DND-41 (cell line): ENCODE measurements around the gene GOLPH3.

Experiments used
- ATAC-seq: fragments of 200-7000 bp; cut with Tn5 transposase; 3 replicates; pipeline ENCODE4 v1.9.1; 2021; ENCODE audit warnings: low read depth; ENCODE audit not compliant: insufficient read depth
- DNase-seq: peaks from one replicate; pipeline ENCODE4 v3.0.0-alpha.2; 2020
- H2AFZ ChIP-seq: 2 replicates; pipeline ENCODE4 v1.6.0; 2012; ENCODE audit warnings: low read depth, low read length
- H3K27ac ChIP-seq: 2 replicates; pipeline ENCODE4 v1.5.1; 2012; ENCODE audit warnings: low read length, inconsistent platforms
- H3K27me3 ChIP-seq: fragments of 200-600 bp; sonication (generic); 2 replicates; pipeline ENCODE4 v1.6.0; 2012; ENCODE audit warnings: low read length, mild to moderate bottlenecking, inconsistent platforms; ENCODE audit not compliant: insufficient read depth, poor library complexity
- H3K36me3 ChIP-seq: 2 replicates; pipeline ENCODE4 v1.5.1; 2012; ENCODE audit warnings: low read length, inconsistent platforms; ENCODE audit not compliant: insufficient read depth
- H3K4me1 ChIP-seq: 2 replicates; pipeline ENCODE4 v1.5.1; 2012; ENCODE audit warnings: mild to moderate bottlenecking, low read length; ENCODE audit not compliant: insufficient read depth
- H3K4me2 ChIP-seq: 2 replicates; pipeline ENCODE4 v1.6.0; 2012; ENCODE audit warnings: mild to moderate bottlenecking, moderate library complexity, low read length, inconsistent platforms; ENCODE audit not compliant: insufficient read depth
- H3K4me3 ChIP-seq, 2 experiments: fragments of 200-600 bp in 1 of 2; shearing (Covaris generic) in 1 of 2; 2 replicates each; pipeline ENCODE4 v1.5.1; 2012 to 2016; ENCODE audit warnings: inconsistent platforms in 2 of 2, low read length in 2 of 2, mild to moderate bottlenecking in 2 of 2, low read depth in 1 of 2, moderate library complexity in 1 of 2
- H3K79me2 ChIP-seq: 2 replicates; pipeline ENCODE4 v1.6.0; 2012; ENCODE audit warnings: low read length, inconsistent platforms; ENCODE audit not compliant: insufficient read depth
- H3K9ac ChIP-seq: 2 replicates; pipeline ENCODE4 v1.6.0; 2012; ENCODE audit warnings: low read depth, mild to moderate bottlenecking, inconsistent platforms, low read length, moderate library complexity
- H3K9me3 ChIP-seq: 2 replicates; pipeline ENCODE4 v1.5.1; 2012; ENCODE audit warnings: low read length, moderate library complexity, mild to moderate bottlenecking, inconsistent platforms; ENCODE audit not compliant: insufficient read depth, severe bottlenecking
- H4K20me1 ChIP-seq: 2 replicates; pipeline ENCODE4 v1.6.0; 2012; ENCODE audit warnings: low read length; ENCODE audit not compliant: insufficient read depth
- EZH2 ChIP-seq: IDR thresholded peaks from 3 replicates; pipeline ENCODE4 v1.6.1; 2012; ENCODE audit warnings: borderline replicate concordance, low read depth, mild to moderate bottlenecking, moderate library complexity, low read length, inconsistent platforms; ENCODE audit not compliant: severe bottlenecking
- TF ChIP-seq, protein P1 (sequence below): IDR thresholded peaks from 2 replicates; pipeline ENCODE4 v1.5.1; 2012; ENCODE audit warnings: borderline replicate concordance, low read length, moderate library complexity, mild to moderate bottlenecking; ENCODE audit not compliant: poor library complexity, severe bottlenecking; ENCODE audit errors: extremely low read depth

GOLPH3 gene

DNA sequence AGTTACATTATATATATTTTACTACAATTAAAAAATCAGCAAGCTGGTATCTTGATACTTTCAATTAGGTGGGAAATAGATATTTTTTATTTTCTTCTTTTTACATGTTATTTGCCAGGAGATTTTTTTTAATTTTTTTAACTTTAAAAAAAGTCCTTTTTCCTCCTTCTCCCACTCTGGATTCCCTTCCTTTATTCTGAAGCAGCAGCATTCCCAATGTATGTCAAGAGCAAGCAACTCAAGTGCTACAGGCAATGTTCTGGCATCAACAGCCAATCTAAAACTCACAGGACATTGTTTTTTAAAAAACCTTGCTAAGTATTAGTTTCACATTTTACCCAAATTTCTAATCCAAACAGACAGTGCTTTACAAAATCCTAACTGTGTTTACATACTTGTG is 41.4 kb downstream of the GOLPH3 start:
- Histone ChIP-seq H3K4me3 (no peak overlapping the region), H3K4me2 (no peak overlapping the region), H3K9me3 (no peaks in the 10 kb centered on the region), H2AFZ (no peak overlapping the region), H3K36me3 (peaks cover 38% of the 10 kb centered on the region), H3K27me3 (no peaks in the 10 kb centered on the region), H3K4me1 (no peaks in the 10 kb centered on the region), H4K20me1 (peaks cover 2% of the 10 kb centered on the region), H3K27ac (no peak overlapping the region), H3K9ac (no peak overlapping the region), H3K79me2 (peaks cover 36% of the 10 kb centered on the region)
- no peak for DNase-seq
- ATAC-seq: no peak
- TF ChIP-seq, protein P1, sequence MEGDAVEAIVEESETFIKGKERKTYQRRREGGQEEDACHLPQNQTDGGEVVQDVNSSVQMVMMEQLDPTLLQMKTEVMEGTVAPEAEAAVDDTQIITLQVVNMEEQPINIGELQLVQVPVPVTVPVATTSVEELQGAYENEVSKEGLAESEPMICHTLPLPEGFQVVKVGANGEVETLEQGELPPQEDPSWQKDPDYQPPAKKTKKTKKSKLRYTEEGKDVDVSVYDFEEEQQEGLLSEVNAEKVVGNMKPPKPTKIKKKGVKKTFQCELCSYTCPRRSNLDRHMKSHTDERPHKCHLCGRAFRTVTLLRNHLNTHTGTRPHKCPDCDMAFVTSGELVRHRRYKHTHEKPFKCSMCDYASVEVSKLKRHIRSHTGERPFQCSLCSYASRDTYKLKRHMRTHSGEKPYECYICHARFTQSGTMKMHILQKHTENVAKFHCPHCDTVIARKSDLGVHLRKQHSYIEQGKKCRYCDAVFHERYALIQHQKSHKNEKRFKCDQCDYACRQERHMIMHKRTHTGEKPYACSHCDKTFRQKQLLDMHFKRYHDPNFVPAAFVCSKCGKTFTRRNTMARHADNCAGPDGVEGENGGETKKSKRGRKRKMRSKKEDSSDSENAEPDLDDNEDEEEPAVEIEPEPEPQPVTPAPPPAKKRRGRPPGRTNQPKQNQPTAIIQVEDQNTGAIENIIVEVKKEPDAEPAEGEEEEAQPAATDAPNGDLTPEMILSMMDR: no peak
- no peak for TF ChIP-seq EZH2

DNA sequence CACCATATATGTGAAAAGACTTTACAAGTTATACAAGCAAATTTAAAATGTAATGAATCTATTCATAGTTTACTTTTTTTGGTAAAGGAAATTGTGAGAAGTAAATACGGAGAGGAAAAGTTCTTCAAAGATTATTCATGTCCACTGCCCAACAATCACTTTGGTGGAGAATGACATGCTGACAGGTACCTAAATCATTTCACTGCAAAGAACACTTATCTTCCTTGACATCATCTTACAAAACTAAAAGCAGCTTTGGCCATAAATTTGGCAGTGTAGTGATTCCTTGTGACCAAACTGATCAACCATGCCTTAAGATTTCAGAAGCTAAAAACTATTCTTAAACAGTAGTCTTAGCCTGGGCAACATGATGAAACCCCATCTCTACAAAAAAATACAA is 42.5 kb downstream of the GOLPH3 start:
- no peak overlapping the region for H3K9ac ChIP-seq
- H2AFZ ChIP-seq: no peak overlapping the region
- H3K27ac ChIP-seq: no peak overlapping the region
- no peaks in the 10 kb centered on the region for H3K27me3 ChIP-seq
- H3K4me3 ChIP-seq: no peak overlapping the region
- peaks cover 3% of the 10 kb centered on the region for H4K20me1 ChIP-seq
- H3K36me3 ChIP-seq: peaks cover 46% of the 10 kb centered on the region
- H3K4me2 ChIP-seq: no peak overlapping the region
- no peak for ATAC-seq
- no peaks in the 10 kb centered on the region for H3K9me3 ChIP-seq
- peaks cover 38% of the 10 kb centered on the region for H3K79me2 ChIP-seq
- no peak for DNase-seq
- H3K4me1 ChIP-seq: no peaks in the 10 kb centered on the region
- TF ChIP-seq, protein P1: no peak
- TF ChIP-seq EZH2: no peak

DNA sequence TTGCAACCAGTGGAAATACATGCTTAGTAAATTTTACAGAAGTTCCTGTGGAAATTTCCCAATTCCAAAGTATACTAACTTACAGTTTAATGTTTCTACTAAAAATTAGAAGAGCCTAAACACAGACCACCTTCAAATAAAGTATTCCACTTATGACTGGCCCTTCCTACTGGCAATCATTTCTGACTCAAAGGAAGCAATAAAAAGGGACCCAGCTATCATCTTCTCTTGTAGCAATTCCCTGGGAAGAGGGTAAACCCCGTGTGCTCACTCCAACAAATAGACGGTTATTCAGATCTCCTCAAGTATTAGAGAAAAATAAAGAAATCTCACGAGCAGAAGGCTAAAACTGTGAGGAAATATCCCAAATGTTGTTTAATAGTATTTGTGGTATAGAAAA is 43.3 kb downstream of the GOLPH3 start:
- H3K4me2 ChIP-seq: no peak overlapping the region
- DNase-seq (no peak), ATAC-seq (no peak)
- H3K79me2 ChIP-seq: peaks cover 40% of the 10 kb centered on the region
- H3K9ac ChIP-seq: no peak overlapping the region
- no peaks in the 10 kb centered on the region for H3K4me1 ChIP-seq
- H3K27ac ChIP-seq: no peak overlapping the region
- no peaks in the 10 kb centered on the region for H3K9me3 ChIP-seq
- TF ChIP-seq, protein P1: no peak
- TF ChIP-seq EZH2: no peak
- no peak overlapping the region for H2AFZ ChIP-seq
- H3K36me3 ChIP-seq: peaks cover 51% of the 10 kb centered on the region
- peaks cover 6% of the 10 kb centered on the region for H4K20me1 ChIP-seq
- no peaks in the 10 kb centered on the region for H3K27me3 ChIP-seq
- no peak overlapping the region for H3K4me3 ChIP-seq

DNA sequence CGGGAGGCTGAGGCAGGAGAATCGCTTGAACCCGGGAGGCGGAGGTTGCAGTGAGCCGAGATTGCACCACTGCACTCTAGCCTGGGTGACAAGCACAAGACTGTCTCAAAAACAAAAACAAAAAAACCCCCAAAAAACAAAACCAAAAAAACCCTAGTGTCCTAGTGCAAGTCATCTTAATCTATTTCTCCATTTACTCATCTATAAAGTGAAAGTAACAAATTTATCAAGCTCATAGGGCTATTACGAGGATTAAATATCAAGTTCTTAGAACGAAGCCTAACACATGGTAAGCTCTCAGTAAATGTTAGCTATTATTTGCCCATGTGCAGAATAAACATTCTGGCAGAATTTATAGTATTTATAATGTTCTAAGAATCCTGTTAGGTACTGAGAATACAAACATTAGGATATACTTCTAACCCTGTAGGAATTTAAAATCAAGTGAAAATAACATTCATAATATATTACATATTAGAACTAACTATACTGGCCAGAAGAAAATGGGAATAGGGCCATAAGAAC is 45.0 kb downstream of the GOLPH3 start:
- no peak overlapping the region for H3K9ac ChIP-seq
- peaks cover 38% of the 10 kb centered on the region for H3K79me2 ChIP-seq
- DNase-seq: no peak
- no peak overlapping the region for H3K4me2 ChIP-seq
- H4K20me1 ChIP-seq: peaks cover 6% of the 10 kb centered on the region; the same call in 1 of the 2 replicates
- no peak overlapping the region for H3K27ac ChIP-seq
- no peak for ATAC-seq
- H2AFZ ChIP-seq: no peak overlapping the region
- no peaks in the 10 kb centered on the region for H3K9me3 ChIP-seq
- H3K27me3 ChIP-seq: no peaks in the 10 kb centered on the region
- TF ChIP-seq, protein P1: no peak
- TF ChIP-seq EZH2: no peak
- H3K36me3 ChIP-seq: peaks cover 51% of the 10 kb centered on the region
- H3K4me1 ChIP-seq: no peaks in the 10 kb centered on the region
- no peak overlapping the region for H3K4me3 ChIP-seq
